ENCODE measurements around the gene FOXB1. TPM values are rescaled to one million over a fixed set of nuclear protein-coding genes. Genes with fewer than 3 reads are reported as not detected.

FOXB1 gene
- polyA plus RNA-seq, 1 donor (not counting 4 experiments of a cell fraction or from before 2014, with no cell fraction given) = not detected

- Histone ChIP-seq H3K9me3 (ENCODE audit: control insufficient read depth, low read depth, low read length) (no peaks in the 10 kb centered on the region), H3K79me2 (ENCODE audit: control insufficient read depth, insufficient read depth, low read length) (no peaks in the 10 kb centered on the region), H3K27me3 (ENCODE audit: control insufficient read depth, extremely low read depth, insufficient read depth, low read length) (no peaks in the 10 kb centered on the region), H3K9me1 (ENCODE audit: control insufficient read depth, extremely low read depth, insufficient read depth, low read length) (no peaks in the 10 kb centered on the region), H3K4me2 (ENCODE audit: control insufficient read depth, extremely low read depth, insufficient read depth, low read depth, low read length) (no peak overlapping the region), H3K27ac (ENCODE audit: control insufficient read depth, insufficient read depth, low read length) (no peak overlapping the region), H4K20me1 (ENCODE audit: control insufficient read depth, extremely low read depth, insufficient read depth, low read length) (no peaks in the 10 kb centered on the region), H3K4me3 (ENCODE audit: control insufficient read depth in 2 of 3, extremely low read depth in 1 of 3, insufficient read depth in 2 of 3, low read depth in 1 of 3, low read length in 3 of 3) (no peak overlapping the region), H3K36me3 (ENCODE audit: control insufficient read depth in 2 of 2, extremely low read depth in 1 of 2, insufficient read depth in 2 of 2, low read length in 2 of 2) (no peaks in the 10 kb centered on the region), H3K4me1 (ENCODE audit: control insufficient read depth, extremely low read depth, insufficient read depth, low read length) (peaks cover 10% of the 10 kb centered on the region), H2AFZ (ENCODE audit: control insufficient read depth, low read length) (no peak overlapping the region), H3K9ac (ENCODE audit: control insufficient read depth, extremely low read depth, insufficient read depth, low read length) (no peak overlapping the region)
- DNase-seq (ENCODE audit: low read depth, low spot score) = no peak
- dilution Hi-C loops (cut with MboI; ENCODE audit: extremely low pct_ligation_motif_present, low sequenced_read_pairs) = no loop called here
- no peak for FAIRE-seq
- TF ChIP-seq CTCF (optimal IDR thresholded peaks at IDR 0.05 in 1 of 3, IDR thresholded peaks at IDR 0.05 in 1 of 3, conservative IDR thresholded peaks at IDR 0.05 in 1 of 3; ENCODE audit: extremely low read depth in 1 of 3, insufficient read depth in 2 of 3, low read length in 3 of 3) = no peak
- TF ChIP-seq EZH2 (IDR thresholded peaks at IDR 0.05; ENCODE audit: low read length) = no peak
Observed at GRCh38 chr15:60039316-60039715, 35.2 kb downstream of the FOXB1 start.

DNA sequence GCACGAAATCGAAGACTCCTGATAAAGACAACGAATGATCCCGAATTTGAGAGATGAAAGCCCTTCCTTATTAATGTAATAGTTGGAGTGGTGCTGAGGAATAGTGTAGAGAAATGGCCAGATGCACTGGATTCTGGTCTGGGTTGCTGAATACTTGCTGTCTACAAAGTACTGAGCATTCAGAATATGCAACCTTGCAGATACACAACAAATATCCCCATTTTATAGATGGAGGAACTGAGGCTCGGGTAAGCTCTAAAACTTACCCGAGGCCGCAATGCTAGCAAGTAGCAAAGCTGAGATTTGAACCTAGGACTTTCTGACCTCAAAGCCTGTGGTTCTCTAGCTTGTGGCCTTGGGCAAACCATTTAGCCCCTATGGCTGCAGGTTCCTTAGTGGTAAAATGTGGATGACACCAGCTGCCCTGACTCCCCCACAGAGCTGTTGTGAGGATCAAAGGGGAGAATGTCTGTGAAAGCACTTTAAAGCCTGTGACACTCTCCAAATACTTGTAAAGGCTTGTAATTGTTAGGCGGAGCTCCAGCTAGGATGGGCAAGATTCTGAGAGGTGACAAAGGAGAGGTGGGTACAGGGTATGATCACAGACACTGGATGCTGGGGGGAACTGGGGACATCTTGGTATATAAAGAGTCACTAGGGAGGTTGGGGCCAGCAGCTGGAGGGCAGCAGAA, 39.8 kb downstream of the FOXB1 start:
- Histone ChIP-seq H3K4me2 (ENCODE audit: control insufficient read depth, extremely low read depth, insufficient read depth, low read depth, low read length) (no peak overlapping the region), H2AFZ (ENCODE audit: control insufficient read depth, low read length) (no peak overlapping the region), H3K9ac (ENCODE audit: control insufficient read depth, extremely low read depth, insufficient read depth, low read length) (no peak overlapping the region), H3K36me3 (ENCODE audit: control insufficient read depth in 2 of 2, extremely low read depth in 1 of 2, insufficient read depth in 2 of 2, low read length in 2 of 2) (no peaks in the 10 kb centered on the region), H4K20me1 (ENCODE audit: control insufficient read depth, extremely low read depth, insufficient read depth, low read length) (no peaks in the 10 kb centered on the region), H3K4me1 (ENCODE audit: control insufficient read depth, extremely low read depth, insufficient read depth, low read length) (no peaks in the 10 kb centered on the region), H3K79me2 (ENCODE audit: control insufficient read depth, insufficient read depth, low read length) (no peaks in the 10 kb centered on the region), H3K9me3 (ENCODE audit: control insufficient read depth, low read depth, low read length) (no peaks in the 10 kb centered on the region), H3K9me1 (ENCODE audit: control insufficient read depth, extremely low read depth, insufficient read depth, low read length) (no peaks in the 10 kb centered on the region), H3K27ac (ENCODE audit: control insufficient read depth, insufficient read depth, low read length) (no peak overlapping the region), H3K4me3 (ENCODE audit: control insufficient read depth in 2 of 3, extremely low read depth in 1 of 3, insufficient read depth in 2 of 3, low read depth in 1 of 3, low read length in 3 of 3) (no peak overlapping the region), H3K27me3 (ENCODE audit: control insufficient read depth, extremely low read depth, insufficient read depth, low read length) (no peaks in the 10 kb centered on the region)
- dilution Hi-C loops (cut with MboI; ENCODE audit: extremely low pct_ligation_motif_present, low sequenced_read_pairs) = no loop called here
- DNase-seq (ENCODE audit: low read depth, low spot score) (no peak), FAIRE-seq (no peak)
- no peak for TF ChIP-seq EZH2 (IDR thresholded peaks at IDR 0.05; ENCODE audit: low read length)
- TF ChIP-seq CTCF (optimal IDR thresholded peaks at IDR 0.05 in 1 of 3, IDR thresholded peaks at IDR 0.05 in 1 of 3, conservative IDR thresholded peaks at IDR 0.05 in 1 of 3; ENCODE audit: extremely low read depth in 1 of 3, insufficient read depth in 2 of 3, low read length in 3 of 3) = no peak

All from keratinocyte (primary cell).